ENCODE results near the gene CMBL. TPM values are rescaled to one million over a fixed set of nuclear protein-coding genes. Genes with fewer than 3 reads are reported as not detected.

CMBL gene
- total and polyA plus RNA-seq, 2 donors from 2014 or later = 36.6 to 243 TPM

GRCh38 chr5:10259899-10260298 is 47.8 kb downstream of the CMBL start:
- no peak for DNase-seq

GRCh38 chr5:10257870-10258269 is 49.8 kb downstream of the CMBL start:
- Histone ChIP-seq H3K9ac (ENCODE audit: low read length in 3 of 3) (no peak overlapping the region), H3K36me3 (ENCODE audit: control insufficient read depth in 2 of 3, insufficient read depth in 3 of 3, low read length in 3 of 3) (peaks cover 35 to 82% (median 68%) of the 10 kb centered on the region in 3 donors), H3K9me3 (ENCODE audit: control insufficient read depth in 2 of 3, insufficient read depth in 1 of 3, low read length in 3 of 3) (no peaks in the 10 kb centered on the region), H3K27me3 (ENCODE audit: control insufficient read depth, insufficient read depth, low read length) (no peaks in the 10 kb centered on the region), H3K27ac (ENCODE audit: low read depth in 2 of 2, low read length in 2 of 2) (no peak overlapping the region), H3K4me3 (ENCODE audit: low read length in 3 of 3) (no peak overlapping the region), H3K4me1 (ENCODE audit: control insufficient read depth in 2 of 3, insufficient read depth in 2 of 3, low read depth in 1 of 3, low read length in 3 of 3) (no peaks in the 10 kb centered on the region)
- intact Hi-C loops (cut with DNase I) = no loop called here
- no peak for TF ChIP-seq CTCF (IDR thresholded peaks at IDR 0.05; ENCODE audit: borderline replicate concordance, extremely low read depth, insufficient read depth)
- DNase-seq (no peak), FAIRE-seq (no peak)

More at GRCh38 chr5:10259899-10260298, 47.8 kb downstream of the CMBL start:
- intact Hi-C loops (cut with DNase I) = no loop called here
- TF ChIP-seq CTCF (IDR thresholded peaks at IDR 0.05; ENCODE audit: borderline replicate concordance, extremely low read depth, insufficient read depth) = no peak
- Histone ChIP-seq H3K4me1 (ENCODE audit: control insufficient read depth in 2 of 3, insufficient read depth in 2 of 3, low read depth in 1 of 3, low read length in 3 of 3) (no peaks in the 10 kb centered on the region), H3K4me3 (ENCODE audit: low read length in 3 of 3) (no peak overlapping the region), H3K36me3 (ENCODE audit: control insufficient read depth in 2 of 3, insufficient read depth in 3 of 3, low read length in 3 of 3) (peaks cover 38 to 95% (median 74%) of the 10 kb centered on the region in 3 donors), H3K9ac (ENCODE audit: low read length in 3 of 3) (no peak overlapping the region), H3K27ac (ENCODE audit: low read depth in 2 of 2, low read length in 2 of 2) (no peak overlapping the region), H3K27me3 (ENCODE audit: control insufficient read depth, insufficient read depth, low read length) (no peaks in the 10 kb centered on the region), H3K9me3 (ENCODE audit: control insufficient read depth in 2 of 3, insufficient read depth in 1 of 3, low read length in 3 of 3) (no peaks in the 10 kb centered on the region)
- no peak for FAIRE-seq

- Histone ChIP-seq H3K36me3 (ENCODE audit: control insufficient read depth in 2 of 3, insufficient read depth in 3 of 3, low read length in 3 of 3) (peaks cover 24 to 52% (median 44%) of the 10 kb centered on the region in 3 donors), H3K9ac (ENCODE audit: low read length in 3 of 3) (no peak overlapping the region), H3K9me3 (ENCODE audit: control insufficient read depth in 2 of 3, insufficient read depth in 1 of 3, low read length in 3 of 3) (no peaks in the 10 kb centered on the region), H3K27me3 (ENCODE audit: control insufficient read depth, insufficient read depth, low read length) (no peaks in the 10 kb centered on the region), H3K4me3 (ENCODE audit: low read length in 3 of 3) (no peak overlapping the region), H3K4me1 (ENCODE audit: control insufficient read depth in 2 of 3, insufficient read depth in 2 of 3, low read depth in 1 of 3, low read length in 3 of 3) (peaks cover 0 to 11% (median 11%) of the 10 kb centered on the region in 3 donors), H3K27ac (ENCODE audit: low read depth in 2 of 2, low read length in 2 of 2) (no peak overlapping the region)
- TF ChIP-seq CTCF (IDR thresholded peaks at IDR 0.05; ENCODE audit: borderline replicate concordance, extremely low read depth, insufficient read depth) = no peak
- DNase-seq (no peak), FAIRE-seq (no peak)
- intact Hi-C loops (cut with DNase I) = no loop called here
Observed at GRCh38 chr5:10254686-10255085, 53.0 kb downstream of the CMBL start.

GRCh38 chr5:10253390-10253789 is 54.3 kb downstream of the CMBL start:
- TF ChIP-seq CTCF (IDR thresholded peaks at IDR 0.05; ENCODE audit: borderline replicate concordance, extremely low read depth, insufficient read depth) = no peak
- Histone ChIP-seq H3K4me3 (ENCODE audit: low read length in 3 of 3) (no peak overlapping the region), H3K9ac (ENCODE audit: low read length in 3 of 3) (no peak overlapping the region), H3K9me3 (ENCODE audit: control insufficient read depth in 2 of 3, insufficient read depth in 1 of 3, low read length in 3 of 3) (no peaks in the 10 kb centered on the region), H3K27me3 (ENCODE audit: control insufficient read depth, insufficient read depth, low read length) (no peaks in the 10 kb centered on the region), H3K36me3 (ENCODE audit: control insufficient read depth in 2 of 3, insufficient read depth in 3 of 3, low read length in 3 of 3) (peaks cover 17 to 39% (median 32%) of the 10 kb centered on the region in 3 donors), H3K27ac (ENCODE audit: low read depth in 2 of 2, low read length in 2 of 2) (no peak overlapping the region), H3K4me1 (ENCODE audit: control insufficient read depth in 2 of 3, insufficient read depth in 2 of 3, low read depth in 1 of 3, low read length in 3 of 3) (peaks cover 0 to 17% (median 16%) of the 10 kb centered on the region in 3 donors)
- DNase-seq (no peak), FAIRE-seq (no peak)
- intact Hi-C loops (cut with DNase I) = no loop called here
